Stimulated activated CD8-positive, alpha-beta memory T cell treated with anti-CD3 and anti-CD28 coated beads, Interleukin-4, amount 100 ng/mL, for 1 hour (primary cell): ENCODE measurements around the gene TUBB2B.
"Not testable (repeated sequence)": the region's sequence is repeated elsewhere in the genome, so short reads cannot be mapped to it uniquely, and the experiment has no call there.

Source experiments
- DNase-seq, 2 donors: peaks; one replicate each; pipeline ENCODE4 v3.0.0-alpha.2; 2020; ENCODE audit warnings: low read depth in 2 of 2, low spot score in 1 of 2

Gene TUBB2B

GRCh38 chr6:3212261-3212660 is 15.2 kb downstream of the TUBB2B start:
- DNase-seq = no peak

- no peak for DNase-seq
Measured at GRCh38 chr6:3211681-3212080, 15.8 kb downstream of the TUBB2B start.

DNA sequence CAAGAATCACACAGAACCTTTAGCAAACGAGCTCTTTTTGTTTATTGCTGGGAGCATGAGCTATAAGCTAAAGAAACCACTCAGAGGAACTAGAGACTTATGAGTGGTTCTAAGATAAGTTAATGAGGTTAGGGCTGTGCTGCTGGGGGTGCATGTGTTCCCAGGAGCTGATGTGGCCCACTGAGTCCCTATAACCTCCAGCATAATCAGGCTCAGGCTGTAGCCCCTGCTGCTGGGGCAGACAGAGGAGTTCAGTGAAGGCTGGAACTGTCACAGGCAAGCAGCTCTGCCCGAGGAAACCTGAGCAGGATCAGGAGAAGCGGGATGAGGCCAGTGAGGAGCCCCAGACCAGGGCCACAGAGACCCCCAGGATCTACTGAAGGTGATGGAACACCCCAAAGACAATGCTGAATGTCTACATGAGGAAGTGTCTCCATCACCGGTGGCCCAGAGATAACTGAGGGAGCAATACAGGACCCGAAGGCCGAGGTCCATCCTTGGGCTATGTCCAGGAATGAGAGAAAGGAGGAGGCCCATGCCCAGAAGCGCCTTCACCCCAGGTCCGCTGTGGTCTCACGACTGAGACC is 17.3 kb downstream of the TUBB2B start:
- no peak for DNase-seq

DNA sequence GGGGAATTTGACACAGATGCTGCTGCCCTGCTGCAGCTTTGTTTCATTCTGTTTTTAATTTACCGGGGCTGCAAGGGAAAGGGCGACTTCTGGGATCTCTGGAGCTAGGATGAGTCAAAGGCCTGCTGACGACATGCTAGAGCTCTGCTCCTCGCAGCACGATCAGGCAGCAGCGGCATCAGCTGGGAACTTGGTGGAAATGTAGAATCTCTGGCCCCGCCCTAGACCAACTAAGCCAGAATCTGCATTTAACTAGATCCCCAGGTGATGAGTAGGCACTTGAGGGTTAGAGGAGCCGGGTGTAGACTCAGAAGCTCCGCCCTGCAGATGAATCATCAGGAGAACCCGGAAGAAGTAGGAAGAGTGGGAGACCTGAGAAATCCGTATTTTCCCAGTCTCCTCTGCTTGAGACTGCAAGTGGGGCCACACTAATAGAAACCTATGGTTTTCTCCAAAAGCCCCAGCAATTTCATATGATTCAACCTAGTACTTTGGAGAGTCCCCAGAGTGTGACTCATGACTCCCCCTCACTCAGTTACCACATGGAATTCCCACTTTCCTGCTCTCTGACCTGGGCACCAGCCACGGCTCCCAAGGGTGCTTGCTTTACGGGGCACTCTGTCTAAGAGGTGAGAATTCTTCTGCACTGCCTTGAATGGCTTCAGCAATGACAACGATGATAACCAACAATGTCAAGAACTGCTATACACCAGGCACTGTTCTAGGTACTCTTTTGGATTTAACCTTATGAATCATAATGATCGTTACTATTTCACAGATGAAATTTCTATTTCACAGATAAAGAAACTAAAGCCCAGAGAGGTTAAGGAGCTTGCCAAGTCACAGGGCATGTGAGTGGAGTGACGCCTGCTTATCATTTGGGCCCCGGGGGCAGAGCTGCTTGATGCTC is 18.1 kb downstream of the TUBB2B start:
- no peak for DNase-seq

- no peak for DNase-seq
Measured at GRCh38 chr6:3208775-3209113, 18.7 kb downstream of the TUBB2B start.

- DNase-seq = no peak
Measured at GRCh38 chr6:3208098-3208774, 19.2 kb downstream of the TUBB2B start.

DNA sequence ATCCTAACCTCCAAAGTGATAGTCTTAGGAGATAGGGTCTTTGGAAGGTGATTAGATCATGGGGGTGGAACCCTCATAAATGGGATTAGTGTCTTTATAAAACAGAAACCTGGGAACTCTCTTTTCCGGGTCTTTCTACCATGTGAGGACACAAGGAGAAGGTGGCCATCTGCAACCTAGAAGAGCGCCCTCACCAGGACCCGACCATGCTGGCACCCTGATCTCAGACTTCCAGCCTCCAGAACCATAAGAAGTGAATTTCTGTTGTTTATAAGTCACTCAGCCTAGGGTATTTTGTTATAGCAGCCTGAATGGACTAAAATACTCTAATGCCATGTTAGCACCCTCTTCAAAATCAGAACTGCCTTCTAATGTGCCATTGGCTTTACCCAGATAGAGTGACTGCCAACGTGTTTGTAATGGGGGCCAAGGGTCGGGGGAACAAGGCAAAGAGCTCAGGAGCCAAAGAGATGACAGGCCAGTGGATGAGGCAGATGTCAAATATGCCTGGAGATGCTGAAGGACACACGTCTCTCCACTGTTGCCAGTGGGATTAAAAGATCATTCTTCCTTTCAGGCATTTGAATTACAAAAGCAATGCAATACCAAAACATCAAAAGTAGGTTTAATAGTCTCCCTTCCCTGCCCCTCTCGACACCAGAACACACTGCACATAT is 21.0 kb downstream of the TUBB2B start:
- no peak for DNase-seq

- no peak for DNase-seq
Measured at GRCh38 chr6:3205913-3206312, 21.5 kb downstream of the TUBB2B start.

DNA sequence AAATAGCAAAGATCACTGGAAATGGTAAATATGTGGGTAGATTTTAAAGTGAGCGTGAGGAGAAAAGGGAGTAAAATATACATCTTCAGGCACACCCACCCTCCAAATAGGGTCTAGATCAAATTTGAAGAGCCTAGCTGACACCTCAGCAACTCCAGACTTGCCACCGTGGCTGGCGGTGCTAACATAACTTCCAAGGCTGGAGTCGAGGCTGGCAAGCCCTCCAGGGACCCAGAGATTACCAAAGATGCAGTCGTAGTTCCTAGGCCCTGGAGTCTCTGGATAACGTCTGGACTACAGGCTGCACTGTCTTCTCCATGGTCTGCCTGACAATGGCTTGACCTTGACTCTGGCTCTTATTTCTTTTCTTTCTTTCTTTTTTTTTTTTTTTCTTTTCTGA is 22.5 kb downstream of the TUBB2B start:
- DNase-seq = no peak

DNA sequence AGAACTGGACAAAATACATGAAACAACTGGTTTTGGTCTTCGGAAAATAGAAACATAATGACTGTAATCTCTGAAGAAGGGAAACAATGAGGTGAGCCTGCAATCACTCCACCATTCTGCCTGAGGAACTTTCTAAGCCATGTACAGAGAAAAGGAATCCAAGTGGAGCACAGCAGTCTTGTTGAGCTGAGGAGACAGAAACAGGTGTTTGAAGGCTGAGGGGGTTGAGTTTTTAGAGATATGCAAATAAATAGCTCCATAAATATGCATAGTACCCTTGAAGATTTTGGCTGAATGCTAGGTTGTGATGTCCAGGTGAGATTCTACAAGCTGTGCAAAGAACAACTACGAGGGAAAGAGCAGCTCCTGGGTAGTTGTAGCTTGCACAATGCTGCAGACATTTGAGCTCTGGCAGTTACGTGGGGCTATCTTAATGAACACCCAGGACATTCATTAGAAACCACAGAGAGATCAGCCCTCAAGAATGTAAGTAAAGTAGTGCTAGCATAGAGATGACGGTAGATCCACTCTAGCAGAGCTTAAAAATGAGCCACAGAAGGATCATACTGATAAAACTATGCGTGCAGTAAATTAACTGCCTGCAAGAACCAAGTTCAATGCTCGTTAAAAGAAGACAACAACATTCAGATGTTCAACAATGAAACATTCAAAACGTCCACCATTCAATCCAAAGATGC is 24.3 kb downstream of the TUBB2B start:
- no peak for DNase-seq

DNA sequence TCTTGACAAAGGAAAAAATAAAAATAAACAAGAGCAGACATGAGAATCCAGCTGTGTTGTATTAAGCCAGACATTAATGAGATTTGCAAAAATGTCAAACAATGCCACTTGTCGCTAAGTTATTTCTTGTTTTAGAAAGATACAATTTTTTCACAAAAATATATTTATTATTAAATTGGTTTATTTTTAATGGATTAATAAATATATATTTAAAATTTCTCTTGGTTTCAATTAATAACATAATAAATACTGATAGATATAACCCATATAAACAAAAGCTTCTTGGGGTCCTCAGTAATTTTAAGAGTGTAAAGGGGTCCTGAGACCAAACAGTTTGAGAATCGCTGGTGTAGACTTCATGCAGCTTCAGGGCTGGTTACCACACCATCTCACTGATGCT is 26.1 kb downstream of the TUBB2B start:
- no peak for DNase-seq

- DNase-seq = no peak
Measured at GRCh38 chr6:3200682-3201081, 26.8 kb downstream of the TUBB2B start.

DNA sequence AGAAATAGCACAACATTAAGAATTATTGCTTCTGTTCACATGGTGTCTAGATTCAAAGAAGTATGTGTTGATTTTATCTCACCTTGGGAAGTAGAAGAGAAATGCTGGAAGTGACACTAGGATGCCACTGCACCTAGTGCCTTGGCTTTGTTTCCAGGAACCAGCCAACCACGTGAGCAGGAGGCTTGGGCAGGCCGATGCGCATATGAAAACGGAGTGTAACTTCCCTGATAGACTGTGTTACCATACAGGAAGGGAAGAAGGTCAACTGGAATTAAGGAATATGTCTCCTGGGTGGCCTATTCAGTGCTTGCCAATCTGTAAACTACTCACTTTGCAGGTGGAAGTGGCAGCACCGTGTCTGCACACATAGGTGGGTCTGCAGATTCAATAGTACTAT is 28.1 kb downstream of the TUBB2B start:
- no peak for DNase-seq

GRCh38 chr6:3197734-3198133 is 29.7 kb downstream of the TUBB2B start:
- DNase-seq = not testable (repeated sequence)

- no peak for DNase-seq
Measured at GRCh38 chr6:3196770-3197169, 30.7 kb downstream of the TUBB2B start.

GRCh38 chr6:3195695-3196497 is 31.6 kb downstream of the TUBB2B start:
- DNase-seq = no peak

GRCh38 chr6:3195420-3195694 is 32.1 kb downstream of the TUBB2B start:
- DNase-seq = no peak

DNA sequence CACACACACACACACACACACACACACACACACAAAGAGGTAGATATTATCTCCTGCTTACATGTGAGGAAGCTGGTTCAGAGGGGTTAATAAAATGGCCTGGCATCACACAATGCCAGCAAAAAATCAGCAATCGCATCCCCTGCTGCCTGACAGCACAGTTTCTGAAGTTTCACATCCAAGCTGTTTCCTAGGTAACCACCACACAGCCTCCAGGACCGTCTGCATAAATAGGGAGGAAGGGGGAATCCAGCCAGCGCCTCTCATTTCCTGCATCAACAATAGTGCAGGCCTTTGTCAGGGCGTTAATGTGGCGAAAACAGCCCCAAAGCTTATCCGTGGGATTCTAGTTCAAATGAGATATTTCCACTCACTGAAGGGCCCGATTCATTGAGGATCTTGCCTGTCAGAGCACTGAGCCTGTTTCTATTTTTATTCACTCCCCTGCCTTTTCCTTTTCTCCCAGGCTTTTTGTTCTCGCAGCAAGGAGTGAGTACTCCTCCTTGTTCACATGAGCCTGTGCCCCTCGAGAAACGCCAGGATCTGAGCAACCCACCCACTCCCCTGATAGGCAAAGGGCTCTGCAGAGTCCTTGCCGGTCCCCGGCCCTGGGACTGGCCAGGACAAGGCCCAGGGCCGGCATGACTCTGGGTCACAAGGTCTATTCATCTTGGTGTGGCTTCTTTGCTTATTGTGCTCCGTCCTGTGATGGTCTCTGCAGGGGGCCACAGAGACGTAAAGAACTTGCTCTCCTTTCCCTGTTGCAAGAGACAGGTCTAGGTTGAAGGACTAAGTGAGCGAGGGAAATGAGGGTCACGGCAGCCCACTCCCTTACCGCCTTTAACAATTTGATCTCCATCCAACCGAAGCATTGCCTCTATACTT is 32.7 kb downstream of the TUBB2B start:
- no peak for DNase-seq

DNA sequence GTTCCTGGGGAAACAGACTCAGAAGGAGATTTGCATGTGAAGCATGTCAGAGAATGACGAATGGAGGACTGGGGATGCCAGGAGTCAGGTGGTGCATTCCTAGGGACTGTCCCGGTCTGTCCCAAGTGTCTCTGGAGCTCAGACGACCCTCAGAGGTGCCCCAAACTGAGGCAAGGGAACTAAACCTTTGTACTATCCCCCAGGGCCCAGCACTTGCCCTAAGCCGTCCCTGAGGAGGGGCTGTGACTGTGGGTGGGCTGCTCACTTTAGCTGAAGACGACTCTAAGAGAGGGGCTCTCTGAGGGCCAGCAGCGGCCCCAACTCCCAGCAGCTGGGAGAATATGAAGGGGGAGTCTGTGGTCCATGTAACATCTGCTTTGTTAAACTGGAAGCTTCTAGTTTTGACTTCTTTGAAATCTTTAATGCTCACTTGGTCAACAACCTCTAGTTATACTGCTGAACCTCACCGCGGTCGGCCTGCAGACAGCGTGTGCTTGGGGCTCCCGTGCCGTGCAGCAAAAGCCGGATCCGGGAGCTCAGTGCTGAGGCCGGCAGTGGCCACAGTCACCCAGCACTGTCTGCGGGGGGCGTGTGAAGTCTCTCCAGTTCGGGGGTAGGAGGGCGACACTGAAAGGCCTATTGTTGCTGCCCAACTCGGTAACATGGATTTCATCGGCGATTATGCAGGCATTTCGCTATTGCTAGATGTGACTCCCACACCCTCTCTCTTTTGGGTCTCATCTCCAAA is 34.2 kb downstream of the TUBB2B start:
- DNase-seq = no peak
